GM10266 (cell line): ENCODE results near the gene GYS1.

Source experiments
- DNase-seq: peaks from one replicate; pipeline ENCODE4 v3.0.0; 2012; ENCODE audit errors: extremely low spot score
- TF ChIP-seq, protein P1 (sequence below): IDR thresholded peaks from 2 replicates; pipeline ENCODE4 v1.5.1; 2012; ENCODE audit warnings: mild to moderate bottlenecking, low read depth; ENCODE audit not compliant: control insufficient read depth, insufficient read depth; ENCODE audit errors: missing control alignments

The GYS1 gene

GRCh38 chr19:48992581-48993174 lies 431 bp downstream of the GYS1 start:
- TF ChIP-seq, protein P1, sequence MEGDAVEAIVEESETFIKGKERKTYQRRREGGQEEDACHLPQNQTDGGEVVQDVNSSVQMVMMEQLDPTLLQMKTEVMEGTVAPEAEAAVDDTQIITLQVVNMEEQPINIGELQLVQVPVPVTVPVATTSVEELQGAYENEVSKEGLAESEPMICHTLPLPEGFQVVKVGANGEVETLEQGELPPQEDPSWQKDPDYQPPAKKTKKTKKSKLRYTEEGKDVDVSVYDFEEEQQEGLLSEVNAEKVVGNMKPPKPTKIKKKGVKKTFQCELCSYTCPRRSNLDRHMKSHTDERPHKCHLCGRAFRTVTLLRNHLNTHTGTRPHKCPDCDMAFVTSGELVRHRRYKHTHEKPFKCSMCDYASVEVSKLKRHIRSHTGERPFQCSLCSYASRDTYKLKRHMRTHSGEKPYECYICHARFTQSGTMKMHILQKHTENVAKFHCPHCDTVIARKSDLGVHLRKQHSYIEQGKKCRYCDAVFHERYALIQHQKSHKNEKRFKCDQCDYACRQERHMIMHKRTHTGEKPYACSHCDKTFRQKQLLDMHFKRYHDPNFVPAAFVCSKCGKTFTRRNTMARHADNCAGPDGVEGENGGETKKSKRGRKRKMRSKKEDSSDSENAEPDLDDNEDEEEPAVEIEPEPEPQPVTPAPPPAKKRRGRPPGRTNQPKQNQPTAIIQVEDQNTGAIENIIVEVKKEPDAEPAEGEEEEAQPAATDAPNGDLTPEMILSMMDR: no peak
- DNase-seq: no peak

DNA sequence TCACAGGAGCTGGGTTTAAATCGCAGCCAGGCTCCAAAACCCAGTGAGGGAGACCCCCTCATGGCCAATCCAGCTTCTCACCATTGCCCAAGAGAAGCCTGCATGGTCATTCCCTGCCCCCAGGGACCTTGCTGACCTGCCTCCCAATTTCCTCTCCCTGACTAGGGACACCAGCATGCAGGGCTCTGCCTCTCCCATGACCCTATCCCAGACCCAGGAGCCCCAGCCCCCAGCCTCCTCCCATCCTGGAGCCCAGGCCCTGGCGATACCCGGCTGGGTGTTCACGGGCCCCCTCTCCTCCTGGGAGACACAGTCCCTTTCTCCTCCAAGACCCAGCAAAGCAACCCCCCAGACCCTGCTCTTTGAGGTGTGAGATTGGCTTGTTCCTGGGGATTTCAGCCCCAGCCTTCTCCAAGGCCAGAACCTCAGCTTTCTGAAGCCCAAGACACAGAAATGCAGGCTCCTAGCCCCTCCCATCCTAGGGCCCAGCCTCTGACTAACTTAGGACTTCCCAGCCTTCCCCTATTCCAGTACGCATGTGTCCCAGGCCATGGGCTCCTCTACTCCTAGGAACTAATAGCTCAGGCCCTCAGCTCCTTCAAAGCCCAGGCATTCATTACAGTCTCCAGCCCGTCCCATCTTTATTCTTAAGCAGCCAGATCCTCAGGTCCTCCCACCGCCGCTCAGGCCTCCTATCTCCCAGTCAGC lies 1.1 kb downstream of the GYS1 start:
- no peak for DNase-seq

GRCh38 chr19:48991011-48991609 lies 2.0 kb downstream of the GYS1 start:
- no peak for DNase-seq
- TF ChIP-seq, protein P1: no peak

More for the DNA sequence above, 1.1 kb downstream of the GYS1 start:
- TF ChIP-seq, protein P1: no peak

- no peak for DNase-seq
- TF ChIP-seq, protein P1: no peak
Observed at GRCh38 chr19:48990400-48990799, 2.7 kb downstream of the GYS1 start.

DNA sequence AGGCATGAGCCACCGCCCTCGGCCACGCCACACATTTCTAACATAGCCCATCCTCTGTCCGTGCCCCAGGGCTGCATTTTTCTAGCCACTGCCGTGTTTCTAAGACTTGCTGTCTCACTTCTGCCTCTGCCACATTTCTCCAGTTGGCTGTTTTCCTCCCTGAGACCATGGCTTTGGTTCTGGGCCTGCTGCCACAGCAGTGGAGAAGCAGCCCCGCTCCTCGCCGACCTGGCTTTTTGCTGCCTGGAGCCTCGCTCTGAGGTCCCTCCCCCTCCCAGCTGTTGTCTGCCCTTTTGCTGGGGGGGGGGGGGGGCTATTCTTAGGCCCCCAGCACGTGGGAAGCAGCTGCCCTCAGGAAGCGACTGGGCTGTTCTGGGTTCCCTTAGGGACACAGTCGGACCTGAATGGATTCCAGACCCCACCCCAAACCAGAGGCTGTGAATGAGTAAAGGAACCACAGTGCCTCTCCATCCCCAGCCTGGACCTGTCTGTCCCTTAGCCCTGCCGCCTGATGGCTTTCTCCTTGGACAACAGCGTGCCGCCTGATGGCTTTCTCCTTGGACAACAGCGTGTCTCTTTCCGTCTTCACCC lies 3.3 kb downstream of the GYS1 start:
- TF ChIP-seq, protein P1: no peak
- DNase-seq: no peak

- TF ChIP-seq, protein P1: no peak
- DNase-seq: no peak
Observed at GRCh38 chr19:48988860-48989259, 4.2 kb downstream of the GYS1 start.

- TF ChIP-seq, protein P1: no peak
Observed at GRCh38 chr19:48988286-48988685, 4.8 kb downstream of the GYS1 start.

More at GRCh38 chr19:48988286-48988685, 4.8 kb downstream of the GYS1 start:
- DNase-seq: no peak
